ENCODE results near the gene PTCD2.
"Not testable (repeated sequence)": the region's sequence is repeated elsewhere in the genome, so short reads cannot be mapped to it uniquely, and the experiment has no call there.

The PTCD2 gene

DNA sequence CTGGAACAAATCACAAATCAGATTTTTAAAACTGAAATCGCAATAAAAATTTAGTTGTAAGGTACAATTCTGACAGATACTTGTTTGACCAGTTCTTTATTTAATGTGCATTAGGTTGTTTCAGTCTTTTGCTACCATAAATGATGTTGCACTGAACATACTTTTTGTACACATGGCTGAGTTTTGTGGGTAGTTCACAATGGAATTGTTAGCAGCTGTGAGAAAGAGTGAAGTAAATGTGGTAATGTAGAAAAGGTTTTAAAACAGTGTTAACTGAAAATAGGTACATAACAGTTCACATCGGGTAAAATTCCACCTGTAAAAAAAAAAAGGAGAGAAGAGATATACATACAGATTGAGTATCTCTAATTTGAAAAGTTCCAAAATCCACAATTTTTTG is 25.7 kb upstream of the PTCD2 start:
- DNase-seq (ENCODE audit: low read depth, low spot score) = no peak
- TF ChIP-seq, protein P1, sequence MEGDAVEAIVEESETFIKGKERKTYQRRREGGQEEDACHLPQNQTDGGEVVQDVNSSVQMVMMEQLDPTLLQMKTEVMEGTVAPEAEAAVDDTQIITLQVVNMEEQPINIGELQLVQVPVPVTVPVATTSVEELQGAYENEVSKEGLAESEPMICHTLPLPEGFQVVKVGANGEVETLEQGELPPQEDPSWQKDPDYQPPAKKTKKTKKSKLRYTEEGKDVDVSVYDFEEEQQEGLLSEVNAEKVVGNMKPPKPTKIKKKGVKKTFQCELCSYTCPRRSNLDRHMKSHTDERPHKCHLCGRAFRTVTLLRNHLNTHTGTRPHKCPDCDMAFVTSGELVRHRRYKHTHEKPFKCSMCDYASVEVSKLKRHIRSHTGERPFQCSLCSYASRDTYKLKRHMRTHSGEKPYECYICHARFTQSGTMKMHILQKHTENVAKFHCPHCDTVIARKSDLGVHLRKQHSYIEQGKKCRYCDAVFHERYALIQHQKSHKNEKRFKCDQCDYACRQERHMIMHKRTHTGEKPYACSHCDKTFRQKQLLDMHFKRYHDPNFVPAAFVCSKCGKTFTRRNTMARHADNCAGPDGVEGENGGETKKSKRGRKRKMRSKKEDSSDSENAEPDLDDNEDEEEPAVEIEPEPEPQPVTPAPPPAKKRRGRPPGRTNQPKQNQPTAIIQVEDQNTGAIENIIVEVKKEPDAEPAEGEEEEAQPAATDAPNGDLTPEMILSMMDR (IDR thresholded peaks at IDR 0.05; ENCODE audit: low read depth, low read length) = no peak
- in situ Hi-C loops (cut with HindIII; ENCODE audit: low sequenced_read_pairs) = no loop called here
- no peak overlapping the region for H3K4me3 ChIP-seq (ENCODE audit: low read depth, low read length)

DNA sequence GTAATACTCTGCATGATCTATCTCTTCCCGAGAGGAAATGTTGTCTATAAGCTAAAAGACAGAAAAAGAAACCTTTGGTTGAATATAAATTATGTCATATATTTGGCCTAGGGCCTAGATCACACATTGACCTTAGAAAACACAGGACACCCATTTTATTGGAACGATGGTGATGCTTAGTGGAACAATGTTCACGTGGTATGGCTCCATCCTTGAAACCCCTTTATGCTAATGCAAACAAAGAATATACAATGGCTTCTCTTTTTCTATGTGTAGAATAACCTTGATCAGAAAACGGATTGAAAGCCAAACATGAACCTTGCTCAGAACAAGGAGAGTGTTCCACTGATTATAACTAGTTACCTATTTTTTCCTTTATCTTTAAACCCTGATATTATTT is 24.6 kb upstream of the PTCD2 start:
- H3K4me3 ChIP-seq (ENCODE audit: low read depth, low read length) = no peak overlapping the region
- TF ChIP-seq, protein P1 (IDR thresholded peaks at IDR 0.05; ENCODE audit: low read depth, low read length) = no peak
- in situ Hi-C loops (cut with HindIII; ENCODE audit: low sequenced_read_pairs) = no loop called here
- no peak for DNase-seq (ENCODE audit: low read depth, low spot score)

DNA sequence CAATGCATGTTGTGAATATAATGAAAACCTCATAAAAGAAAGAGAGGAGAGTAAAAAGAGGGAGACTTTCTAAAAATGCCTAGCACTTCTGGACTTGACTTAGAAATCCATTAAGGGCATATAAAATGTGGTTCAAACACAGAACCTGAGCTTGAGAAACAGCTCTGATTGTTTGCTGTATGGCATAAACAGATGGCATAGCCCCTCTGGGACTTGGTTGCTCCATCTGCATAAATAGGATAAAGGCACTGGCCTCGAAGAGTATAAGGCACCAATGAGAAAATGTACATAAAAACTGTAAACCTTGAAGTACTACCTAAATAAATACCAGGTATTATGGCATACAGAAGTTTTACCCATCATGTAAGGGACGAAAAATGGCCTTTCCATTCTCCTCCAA is 23.9 kb upstream of the PTCD2 start:
- in situ Hi-C loops (cut with HindIII; ENCODE audit: low sequenced_read_pairs) = no loop called here
- H3K4me3 ChIP-seq (ENCODE audit: low read depth, low read length) = no peak overlapping the region
- TF ChIP-seq, protein P1 (IDR thresholded peaks at IDR 0.05; ENCODE audit: low read depth, low read length) = no peak
- DNase-seq (ENCODE audit: low read depth, low spot score) = no peak

DNA sequence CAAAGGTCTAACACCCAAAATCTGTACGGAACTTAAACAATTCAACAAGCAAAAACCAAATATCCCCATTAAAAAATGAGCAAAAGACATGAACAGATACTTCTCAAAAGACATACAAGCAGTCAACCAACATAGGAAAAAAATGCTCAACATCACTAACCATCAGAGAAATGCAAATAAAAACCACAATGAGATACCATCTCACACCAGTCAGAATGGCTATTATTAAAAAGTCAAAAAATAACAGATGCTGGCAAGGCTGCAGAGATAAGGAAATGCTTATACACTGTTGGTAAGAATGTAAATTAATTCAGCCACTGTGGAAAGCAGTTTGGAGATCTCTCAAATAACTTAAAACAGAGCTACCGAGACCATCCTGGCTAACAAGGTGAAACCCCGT is 22.0 kb upstream of the PTCD2 start:
- DNase-seq (ENCODE audit: low read depth, low spot score); H3K4me3 ChIP-seq (ENCODE audit: low read depth, low read length); in situ Hi-C loops (cut with HindIII; ENCODE audit: low sequenced_read_pairs): not testable (repeated sequence)

DNA sequence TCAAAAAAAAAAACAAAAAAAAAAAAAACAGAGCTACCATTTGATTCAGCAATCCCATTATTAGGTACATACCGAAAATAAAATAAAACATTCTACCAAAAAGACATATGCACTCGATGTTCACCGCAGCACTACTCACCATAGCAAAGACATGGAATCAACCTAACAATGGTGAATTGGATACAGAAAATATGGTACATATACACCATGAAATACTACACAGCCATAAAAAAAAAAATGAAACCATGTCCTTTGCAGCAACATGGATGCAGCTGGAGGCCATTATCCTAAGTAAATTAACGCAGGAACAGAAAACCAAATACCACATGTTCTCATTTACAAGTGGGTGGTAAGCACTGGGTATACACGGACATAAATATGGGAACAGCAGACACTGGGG is 21.5 kb upstream of the PTCD2 start:
- TF ChIP-seq, protein P1 (IDR thresholded peaks at IDR 0.05; ENCODE audit: low read depth, low read length) = no peak
- in situ Hi-C loops (cut with HindIII; ENCODE audit: low sequenced_read_pairs) = no loop called here
- no peak for DNase-seq (ENCODE audit: low read depth, low spot score)
- no peak overlapping the region for H3K4me3 ChIP-seq (ENCODE audit: low read depth, low read length)

DNA sequence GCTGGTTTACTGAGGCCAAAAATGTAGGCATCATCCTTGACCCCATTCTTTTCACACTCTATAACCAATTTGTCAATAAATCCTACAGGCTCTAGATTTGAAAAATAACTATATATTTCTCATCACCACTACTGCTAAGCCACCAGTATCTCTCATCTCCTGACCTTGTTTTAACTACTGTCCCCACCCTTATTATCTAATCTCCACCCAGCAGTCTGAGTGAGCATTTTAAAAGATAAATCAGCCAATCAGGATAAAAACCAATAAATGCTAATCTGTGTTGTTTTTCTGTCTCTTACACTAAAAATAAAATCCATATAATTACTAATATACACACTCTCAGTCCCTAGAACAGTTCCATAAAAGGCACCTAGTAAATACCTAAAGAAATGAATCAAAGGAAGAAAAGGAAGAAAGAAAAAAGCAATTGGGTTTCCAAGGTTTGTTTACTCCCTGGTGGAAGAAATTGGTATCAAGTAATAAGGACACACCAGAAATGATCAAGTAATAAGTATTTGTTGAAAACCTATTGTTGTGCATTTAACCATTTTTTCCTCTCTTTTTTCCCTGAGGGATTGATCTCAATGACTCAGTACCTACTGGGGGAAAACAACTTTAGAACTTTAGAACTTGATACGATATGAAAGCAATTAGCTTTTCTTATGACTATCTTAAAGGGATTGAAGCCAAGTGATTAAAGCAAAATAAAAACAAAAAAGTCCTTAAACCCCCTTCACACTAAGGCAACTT is 19.4 kb upstream of the PTCD2 start:
- no peak for DNase-seq (ENCODE audit: low read depth, low spot score)
- TF ChIP-seq, protein P1 (IDR thresholded peaks at IDR 0.05; ENCODE audit: low read depth, low read length) = no peak
- in situ Hi-C loops (cut with HindIII; ENCODE audit: low sequenced_read_pairs) = no loop called here
- H3K4me3 ChIP-seq (ENCODE audit: low read depth, low read length) = no peak overlapping the region

DNA sequence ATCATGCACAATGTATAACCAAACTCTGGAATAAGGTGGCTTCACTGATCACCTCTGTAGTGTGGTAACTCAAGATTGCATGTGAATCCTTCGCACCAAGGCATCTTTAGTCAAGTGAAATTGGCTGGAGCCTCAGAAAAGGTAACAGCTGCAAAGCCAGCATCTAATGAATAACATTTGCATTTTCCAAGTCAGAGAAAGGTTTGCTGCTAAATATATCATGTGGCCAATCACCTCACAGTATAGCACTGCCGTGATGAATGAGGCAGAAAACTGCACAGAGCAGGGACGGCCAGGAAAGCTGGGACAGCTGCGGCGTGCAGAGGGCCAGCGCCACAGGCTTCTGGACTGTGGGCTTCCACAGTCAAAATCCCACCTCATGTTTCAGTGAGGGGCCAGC is 18.6 kb upstream of the PTCD2 start:
- no peak overlapping the region for H3K4me3 ChIP-seq (ENCODE audit: low read depth, low read length)

More for the DNA sequence above, 18.6 kb upstream of the PTCD2 start:
- in situ Hi-C loops (cut with HindIII; ENCODE audit: low sequenced_read_pairs) = no loop called here
- TF ChIP-seq, protein P1 (IDR thresholded peaks at IDR 0.05; ENCODE audit: low read depth, low read length) = no peak
- no peak for DNase-seq (ENCODE audit: low read depth, low spot score)
